Liver (tissue), 3 donors: ENCODE data around the gene SLC24A3.

Source experiments
- CTCF ChIP-seq: fragments of 150-350 bp; IDR thresholded peaks from 2 replicates; pipeline ENCODE4 v1.5.1; 2017; ENCODE audit warnings: improper control_type of control experiment, low read depth, low read length; ENCODE audit not compliant: missing input control
- JUND ChIP-seq, 2 donors: IDR thresholded peaks; 2 replicates each; pipeline ENCODE4 v1.6.1; 2016; ENCODE audit warnings: antibody characterized with exemption in 2 of 2
- MAX ChIP-seq: IDR thresholded peaks from 2 replicates; pipeline ENCODE4 v1.6.1; 2016; ENCODE audit warnings: antibody characterized with exemption
- RAD21 ChIP-seq, 2 donors: IDR thresholded peaks; 2 replicates each; pipeline ENCODE4 v1.6.1; 2016; ENCODE audit warnings: antibody characterized with exemption in 2 of 2, mild to moderate bottlenecking in 2 of 2
- YY1 ChIP-seq: IDR thresholded peaks from 2 replicates; pipeline ENCODE4 v1.6.1; 2016; ENCODE audit warnings: antibody characterized with exemption, mild to moderate bottlenecking
- donor health status: healthy.
- donor health status: healthy.

- TF ChIP-seq MAX (no peak), CTCF (no peak), RAD21 (IDR thresholded peaks at IDR 0.05) (no peak), YY1 (no peak), JUND (IDR thresholded peaks at IDR 0.05) (no peak)
Measured at GRCh38 chr20:19577692-19578091, 365.2 kb downstream of the SLC24A3 start.
